RWPE1 (cell line): ENCODE data around the gene N4BP2L1.

ENCODE experiments used
- CTCF ChIA-PET: fragments of 350-600 bp; sonication (Branson Sonifier 250); formaldehyde crosslinking; extraction: SDS; loops from one replicate; lab custom pipeline; 2021; lab: Yijun Ruan, JAX
- POLR2A ChIA-PET: fragments of 400-600 bp; formaldehyde crosslinking; extraction: SDS; loops from one replicate; lab custom pipeline; 2020; ENCODE audit warnings: antibody characterized with exemption; ENCODE audit not compliant: low non-redundant PET; lab: Yijun Ruan, JAX
- DNase-seq: peaks from one replicate; pipeline ENCODE4 v3.0.0; 2012; ENCODE audit warnings: low spot score
- H3K27ac ChIP-seq: fragments of 450-650 bp; 2 replicates; pipeline ENCODE4 v1.5.1; 2017
- CTCF ChIP-seq: fragments of 450-650 bp; conservative IDR thresholded peaks from 2 replicates; pipeline ENCODE4 v1.5.1; 2017; ENCODE audit warnings: low read depth, mild to moderate bottlenecking

The N4BP2L1 gene

DNA sequence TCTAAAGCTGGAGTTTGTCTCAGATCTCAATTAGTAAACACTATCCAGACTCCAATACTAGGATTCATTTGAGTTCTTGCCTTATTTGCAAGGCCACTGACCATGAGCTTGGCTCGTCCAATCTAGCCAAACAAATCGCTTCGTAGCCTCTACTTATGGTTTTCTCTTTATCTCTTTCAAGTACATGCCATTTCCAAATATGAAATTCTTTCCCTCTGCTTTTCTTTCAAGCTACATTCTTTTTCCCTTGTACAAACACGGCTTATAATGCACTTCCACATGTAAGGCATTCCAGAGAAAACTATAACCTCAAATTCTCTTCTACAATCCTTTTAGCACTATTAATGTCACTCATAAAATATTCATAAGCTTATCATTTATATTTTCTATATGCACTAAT lies 10.9 kb upstream of the N4BP2L1 start:
- DNase-seq: no peak
- H3K27ac ChIP-seq: no peak overlapping the region
- no peak for TF ChIP-seq CTCF
- ChIA-PET POLR2A (no interaction called here), CTCF (interaction anchor here (0.9 kb wide), 1 partner anchor 798 kb away, joined by 3 read pairs; no protein-coding TSS in a partner anchor)

GRCh38 chr13:32432856-32433255 lies 4.9 kb upstream of the N4BP2L1 start:
- peak; percentile 48 for DNase-seq
- H3K27ac ChIP-seq: peak overlapping the region; percentile 59
- CTCF ChIA-PET: no interaction called here
- no peak for TF ChIP-seq CTCF
- POLR2A ChIA-PET: no interaction called here

DNA sequence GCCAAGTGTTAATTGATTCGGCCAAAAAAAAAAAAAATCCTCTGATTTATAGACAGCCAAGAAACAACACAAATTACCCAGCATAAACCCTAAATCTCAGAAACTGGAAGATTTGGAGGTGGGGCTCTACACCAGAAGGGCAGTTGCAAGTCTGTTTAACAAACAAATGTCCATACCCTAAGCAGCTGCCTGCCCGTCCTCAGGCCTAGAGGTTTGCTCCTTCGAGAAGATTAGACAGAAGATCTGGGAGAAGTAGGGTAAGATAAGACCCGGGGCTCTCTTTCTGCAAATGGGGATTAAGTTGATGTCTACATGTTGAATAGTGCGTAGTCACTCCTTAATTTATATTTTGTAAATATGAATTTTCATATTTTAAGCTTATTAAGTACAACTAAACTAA lies 3.4 kb upstream of the N4BP2L1 start:
- H3K27ac ChIP-seq: no peak overlapping the region
- no peak for DNase-seq
- CTCF ChIA-PET: interaction anchor here (0.6 kb wide), 1 partner anchor 1025 kb away, joined by 3 read pairs; no protein-coding TSS in a partner anchor
- no peak for TF ChIP-seq CTCF
- POLR2A ChIA-PET: no interaction called here

DNA sequence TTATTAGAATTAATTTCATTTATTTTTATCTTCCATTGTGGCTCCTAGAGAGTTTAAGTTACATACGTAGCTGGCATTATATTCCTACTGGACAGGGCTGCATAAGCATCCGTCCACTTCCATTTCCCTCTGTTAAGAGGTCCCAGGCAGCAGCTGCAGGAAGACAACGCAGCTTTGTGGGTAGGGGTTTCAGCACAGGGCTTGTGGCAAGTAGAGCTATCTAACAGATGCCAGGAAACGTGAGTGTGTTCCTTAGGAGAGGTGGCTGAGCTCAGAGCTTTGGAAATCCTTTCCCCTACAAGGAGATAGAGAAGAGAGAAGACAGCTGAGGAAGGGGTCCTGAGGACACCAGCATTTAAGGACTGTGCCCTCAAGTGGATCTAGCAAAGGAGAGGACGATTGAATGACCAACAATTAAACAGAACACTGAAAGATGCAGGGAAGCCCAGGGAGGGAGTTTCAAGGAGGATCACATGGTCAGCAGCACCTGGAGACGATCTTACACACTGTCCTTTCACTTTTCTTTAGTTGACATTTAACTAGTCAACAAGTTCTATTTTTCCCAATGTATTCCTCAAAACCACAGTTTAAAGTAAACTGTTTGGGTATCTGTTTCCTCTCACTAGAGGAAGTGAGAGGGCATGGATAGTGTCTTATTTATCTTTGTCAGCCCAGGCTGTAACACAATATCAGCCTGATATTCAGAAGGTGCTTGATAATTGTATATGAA lies 2.3 kb upstream of the N4BP2L1 start:
- no peak for DNase-seq
- ChIA-PET CTCF (no interaction called here), POLR2A (no interaction called here)
- TF ChIP-seq CTCF: no peak
- H3K27ac ChIP-seq: no peak overlapping the region

GRCh38 chr13:32429433-32429909 lies 1.5 kb upstream of the N4BP2L1 start:
- no peak for DNase-seq
- POLR2A ChIA-PET: no interaction called here
- H3K27ac ChIP-seq: no peak overlapping the region
- TF ChIP-seq CTCF: no peak
- CTCF ChIA-PET: no interaction called here

- no peak for TF ChIP-seq CTCF
- no peak overlapping the region; the same call in 1 of the 2 replicates for H3K27ac ChIP-seq
- ChIA-PET POLR2A (interaction anchor here (0.5 kb wide), 1 partner anchor 64 kb away, joined by 4 read pairs; no protein-coding TSS in a partner anchor), CTCF (interaction anchor here (0.5 kb wide), 1 partner anchor 517 kb away, joined by 5 read pairs; no protein-coding TSS in a partner anchor)
- no peak for DNase-seq
Observed at GRCh38 chr13:32428581-32429432, 877 bp upstream of the N4BP2L1 start.
